ENCODE results near the gene CAMK1D. TPM values are rescaled to one million over a fixed set of nuclear protein-coding genes. Genes with fewer than 3 reads are reported as not detected.
"Not testable (repeated sequence)": the region's sequence is repeated elsewhere in the genome, so short reads cannot be mapped to it uniquely, and the experiment has no call there.

CAMK1D gene
- total and polyA plus RNA-seq, 9 donors, result 1.8 to 11.7 (median 5.5) TPM

GRCh38 chr10:12491491-12491890, 142.1 kb downstream of the CAMK1D start:
- TF ChIP-seq POLR2A (IDR thresholded peaks at IDR 0.05) (no peak), EP300 (IDR thresholded peaks at IDR 0.05) (no peak), CTCF (IDR thresholded peaks at IDR 0.05) (no peak)
- no peaks in the 10 kb centered on the region for H3K27me3 ChIP-seq
- intact Hi-C loops (cut with DNase I), result no loop called here
- H3K36me3 ChIP-seq, result no peaks in the 10 kb centered on the region
- no peak overlapping the region for H3K4me3 ChIP-seq
- DNase-seq, result no peak
- no peak overlapping the region for H3K27ac ChIP-seq
- H3K9me3 ChIP-seq, result no peaks in the 10 kb centered on the region
- H3K4me1 ChIP-seq (ENCODE audit: insufficient read depth), result no peaks in the 10 kb centered on the region
- WGBS, 3 donors, result 77 to 87% (median 85%) methylated on average over 10 of the region's 10 CpGs

GRCh38 chr10:12492016-12492415, 142.7 kb downstream of the CAMK1D start:
- WGBS, 3 donors, result 86 to 94% (median 93%) methylated on average over 8 of the region's 8 CpGs
- no peaks in the 10 kb centered on the region for H3K4me1 ChIP-seq (ENCODE audit: insufficient read depth)
- H3K27ac ChIP-seq, result no peak overlapping the region
- no peaks in the 10 kb centered on the region for H3K9me3 ChIP-seq
- no peak for DNase-seq
- intact Hi-C loops (cut with DNase I), result no loop called here
- H3K4me3 ChIP-seq, result no peak overlapping the region
- TF ChIP-seq CTCF (IDR thresholded peaks at IDR 0.05), result no peak
- no peak for TF ChIP-seq POLR2A (IDR thresholded peaks at IDR 0.05)
- no peak for TF ChIP-seq EP300 (IDR thresholded peaks at IDR 0.05)
- H3K36me3 ChIP-seq, result no peaks in the 10 kb centered on the region
- no peaks in the 10 kb centered on the region for H3K27me3 ChIP-seq

- H3K27ac ChIP-seq; H3K9me3 ChIP-seq; H3K36me3 ChIP-seq; DNase-seq; H3K4me3 ChIP-seq; intact Hi-C loops (cut with DNase I); H3K27me3 ChIP-seq: not testable (repeated sequence)
- peaks cover 12% of the 10 kb centered on the region for H3K4me1 ChIP-seq (ENCODE audit: insufficient read depth)
- WGBS, 3 donors, result 88 to 99% (median 97%) methylated on average over 10 of the region's 10 CpGs
These were observed 147.7 kb downstream of the CAMK1D start for GRCh38 chr10:12497046-12497445.

GRCh38 chr10:12499076-12499986, 150.0 kb downstream of the CAMK1D start:
- intact Hi-C loops (cut with DNase I), result no loop called here
- H3K27ac ChIP-seq, result peak overlapping the region in 1 of 2 donors; percentile 54

More at GRCh38 chr10:12499076-12499986, 150.0 kb downstream of the CAMK1D start:
- no peaks in the 10 kb centered on the region for H3K9me3 ChIP-seq
- peaks cover 12% of the 10 kb centered on the region for H3K4me1 ChIP-seq (ENCODE audit: insufficient read depth)
- 34 to 51% (median 50%) methylated on average over 7 of the region's 7 CpGs for WGBS, 3 donors
- no peaks in the 10 kb centered on the region for H3K27me3 ChIP-seq
- TF ChIP-seq POLR2A (IDR thresholded peaks at IDR 0.05) (no peak), CTCF (IDR thresholded peaks at IDR 0.05) (no peak), EP300 (IDR thresholded peaks at IDR 0.05) (no peak)
- DNase-seq, result peak; percentile 36 to 68 (median 52)
- no peak overlapping the region for H3K4me3 ChIP-seq
- no peaks in the 10 kb centered on the region for H3K36me3 ChIP-seq
